SK-N-SH treated with all-trans-retinoic acid at 6 μM for 48 hours (cell line): ENCODE data around the gene C9.

ENCODE experiments used
- ATAC-seq: fragments of 200-7000 bp; cut with Tn5 transposase; 3 replicates; pipeline ENCODE4 v1.9.1; 2020; ENCODE audit warnings: mild to moderate bottlenecking, moderate library complexity
- ARNTL ChIP-seq: fragments of 450-650 bp; formaldehyde crosslinking; IDR thresholded peaks from 2 replicates; pipeline ENCODE4 v1.5.0; 2020; ENCODE audit warnings: low read depth, mild to moderate bottlenecking, moderate library complexity, borderline replicate concordance
- BACH2 ChIP-seq: fragments of 250-450 bp; sonication (Bioruptor Pico); IDR thresholded peaks from 2 replicates; pipeline ENCODE4 v1.9.0; 2021; ENCODE audit warnings: mild to moderate bottlenecking, borderline replicate concordance
- CREB5 ChIP-seq: fragments of 250-450 bp; sonication (Bioruptor Pico); IDR thresholded peaks from 2 replicates; pipeline ENCODE4 v1.5.1; 2020; ENCODE audit warnings: low read depth, mild to moderate bottlenecking, moderate library complexity
- CSDC2 ChIP-seq: fragments of 250-450 bp; sonication (Bioruptor Pico); IDR thresholded peaks from 2 replicates; pipeline ENCODE4 v1.5.0; 2020; ENCODE audit warnings: mild to moderate bottlenecking, moderate library complexity
- ESRRG ChIP-seq: fragments of 250-450 bp; sonication (Bioruptor Pico); IDR thresholded peaks from 2 replicates; pipeline ENCODE4 v1.6.1; 2021; ENCODE audit warnings: mild to moderate bottlenecking
- GLIS3 ChIP-seq: fragments of 250-450 bp; sonication (Bioruptor Pico); IDR thresholded peaks from 2 replicates; pipeline ENCODE4 v1.5.0; 2020; ENCODE audit warnings: mild to moderate bottlenecking, moderate library complexity
- OSR1 ChIP-seq: fragments of 250-450 bp; sonication (Bioruptor Pico); IDR thresholded peaks from 2 replicates; pipeline ENCODE4 v1.8.0; 2022; ENCODE audit warnings: moderate library complexity, mild to moderate bottlenecking, inconsistent platforms
- POU6F1 ChIP-seq: fragments of 250-450 bp; sonication (Bioruptor Pico); IDR thresholded peaks from 2 replicates; pipeline ENCODE4 v1.8.0; 2021; ENCODE audit warnings: low read depth, mild to moderate bottlenecking, moderate library complexity, borderline replicate concordance
- PPARA ChIP-seq: fragments of 250-450 bp; sonication (Bioruptor Pico); IDR thresholded peaks from 2 replicates; pipeline ENCODE4 v1.5.0; 2020; ENCODE audit warnings: mild to moderate bottlenecking, borderline replicate concordance
- RARB ChIP-seq: fragments of 250-450 bp; sonication (Bioruptor Pico); IDR thresholded peaks from 2 replicates; pipeline ENCODE4 v1.8.0; 2021; ENCODE audit warnings: mild to moderate bottlenecking, moderate library complexity
- SNAI2 ChIP-seq: fragments of 250-450 bp; sonication (Bioruptor Pico); IDR thresholded peaks from 2 replicates; pipeline ENCODE4 v1.5.0; 2020; ENCODE audit warnings: mild to moderate bottlenecking, moderate library complexity
- TCF4 ChIP-seq: fragments of 250-450 bp; sonication (Bioruptor Pico); IDR thresholded peaks from 2 replicates; pipeline ENCODE4 v1.8.0; 2021; ENCODE audit warnings: mild to moderate bottlenecking, moderate library complexity, borderline replicate concordance
- TOX ChIP-seq: fragments of 250-450 bp; sonication (Bioruptor Pico); IDR thresholded peaks from 2 replicates; pipeline ENCODE4 v1.8.0; 2021; ENCODE audit warnings: mild to moderate bottlenecking, moderate library complexity, borderline replicate concordance
- TSHZ2 ChIP-seq: fragments of 250-450 bp; sonication (Bioruptor Pico); IDR thresholded peaks from 2 replicates; pipeline ENCODE4 v1.5.0; 2020; ENCODE audit warnings: mild to moderate bottlenecking, moderate library complexity
- ZC3H10 ChIP-seq: fragments of 250-450 bp; sonication (Bioruptor Pico); IDR thresholded peaks from 2 replicates; pipeline ENCODE4 v1.5.1; 2021; ENCODE audit warnings: mild to moderate bottlenecking, moderate library complexity
- ZFP3 ChIP-seq: fragments of 250-450 bp; sonication (Bioruptor Pico); IDR thresholded peaks from 2 replicates; pipeline ENCODE4 v1.5.0; 2020; ENCODE audit warnings: mild to moderate bottlenecking, moderate library complexity
- ZFP30 ChIP-seq: fragments of 450-650 bp; formaldehyde crosslinking; IDR thresholded peaks from 2 replicates; pipeline ENCODE4 v1.5.0; 2022; ENCODE audit warnings: mild to moderate bottlenecking, moderate library complexity
- ZNF565 ChIP-seq: fragments of 450-650 bp; formaldehyde crosslinking; conservative IDR thresholded peaks from 2 replicates; pipeline ENCODE4 v1.5.0; 2020; ENCODE audit warnings: low read depth, mild to moderate bottlenecking, moderate library complexity
- ZNF70 ChIP-seq: fragments of 450-650 bp; formaldehyde crosslinking; IDR thresholded peaks from 2 replicates; pipeline ENCODE4 v1.5.0; 2020; ENCODE audit warnings: mild to moderate bottlenecking, moderate library complexity
- ZNF8 ChIP-seq: fragments of 450-650 bp; formaldehyde crosslinking; IDR thresholded peaks from 2 replicates; pipeline ENCODE4 v1.5.0; 2020; ENCODE audit warnings: mild to moderate bottlenecking, moderate library complexity
- TF ChIP-seq, protein P1 (sequence below): fragments of 250-450 bp; sonication (Bioruptor Pico); IDR thresholded peaks from 2 replicates; pipeline ENCODE4 v1.8.0; 2020; ENCODE audit warnings: mild to moderate bottlenecking, moderate library complexity, borderline replicate concordance
- TF ChIP-seq, protein P2 (sequence below): fragments of 250-450 bp; sonication (Bioruptor Pico); IDR thresholded peaks from 2 replicates; pipeline ENCODE4 v1.5.1; 2021; ENCODE audit warnings: mild to moderate bottlenecking, moderate library complexity

C9 gene

DNA sequence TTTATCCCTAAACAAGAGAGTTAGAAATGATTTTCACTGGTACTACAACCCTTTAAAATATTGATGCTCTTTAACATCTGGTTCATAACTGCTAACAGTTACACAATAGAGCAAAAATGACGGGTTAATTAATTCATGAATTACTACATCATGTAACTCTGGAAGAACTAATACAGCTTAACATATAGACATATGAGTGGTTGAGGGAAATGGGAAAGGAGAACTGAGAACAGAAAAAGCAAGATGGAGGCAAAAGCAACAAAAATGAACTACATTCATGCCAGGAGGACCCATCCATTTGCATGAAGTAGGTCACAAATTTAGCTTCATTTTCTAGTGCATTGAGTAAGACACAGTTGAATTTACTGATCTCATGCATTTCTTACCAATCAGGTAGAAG is 61.8 kb downstream of the C9 start (continued):
- no peak for TF ChIP-seq GLIS3 (CRISPR knock-in tag)

DNA sequence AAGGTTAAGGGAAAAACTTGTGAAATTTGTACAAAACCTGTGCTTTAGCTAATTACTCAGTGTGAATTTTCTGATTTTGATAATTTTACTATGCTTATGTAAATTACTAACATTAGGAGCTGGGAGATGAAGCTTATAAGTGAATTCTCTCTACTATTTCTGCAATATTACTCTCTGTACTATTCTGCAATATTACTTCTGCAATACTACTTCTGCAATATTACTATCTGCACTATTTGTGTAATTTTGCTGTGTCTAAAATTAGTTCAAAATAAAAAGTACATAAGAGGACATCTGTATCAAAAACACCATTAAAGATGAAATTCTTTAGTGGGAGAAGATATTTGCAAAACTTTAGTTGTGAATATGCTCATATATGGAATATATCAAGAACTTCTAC is 62.9 kb downstream of the C9 start:
- TF ChIP-seq CREB5 (CRISPR knock-in tag), result no peak
- TF ChIP-seq, protein P1, sequence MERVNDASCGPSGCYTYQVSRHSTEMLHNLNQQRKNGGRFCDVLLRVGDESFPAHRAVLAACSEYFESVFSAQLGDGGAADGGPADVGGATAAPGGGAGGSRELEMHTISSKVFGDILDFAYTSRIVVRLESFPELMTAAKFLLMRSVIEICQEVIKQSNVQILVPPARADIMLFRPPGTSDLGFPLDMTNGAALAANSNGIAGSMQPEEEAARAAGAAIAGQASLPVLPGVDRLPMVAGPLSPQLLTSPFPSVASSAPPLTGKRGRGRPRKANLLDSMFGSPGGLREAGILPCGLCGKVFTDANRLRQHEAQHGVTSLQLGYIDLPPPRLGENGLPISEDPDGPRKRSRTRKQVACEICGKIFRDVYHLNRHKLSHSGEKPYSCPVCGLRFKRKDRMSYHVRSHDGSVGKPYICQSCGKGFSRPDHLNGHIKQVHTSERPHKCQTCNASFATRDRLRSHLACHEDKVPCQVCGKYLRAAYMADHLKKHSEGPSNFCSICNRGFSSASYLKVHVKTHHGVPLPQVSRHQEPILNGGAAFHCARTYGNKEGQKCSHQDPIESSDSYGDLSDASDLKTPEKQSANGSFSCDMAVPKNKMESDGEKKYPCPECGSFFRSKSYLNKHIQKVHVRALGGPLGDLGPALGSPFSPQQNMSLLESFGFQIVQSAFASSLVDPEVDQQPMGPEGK (CRISPR knock-in tag), result no peak
- no peak for ATAC-seq

- no peak for TF ChIP-seq ZNF70 (CRISPR knock-in tag)
- no peak for TF ChIP-seq GLIS3 (CRISPR knock-in tag)
- no peak for TF ChIP-seq ZC3H10
- no peak for TF ChIP-seq POU6F1 (CRISPR knock-in tag)
- no peak for TF ChIP-seq ZNF565 (CRISPR knock-in tag)
- no peak for TF ChIP-seq TSHZ2 (CRISPR knock-in tag)
- TF ChIP-seq RARB (CRISPR knock-in tag), result no peak
- TF ChIP-seq ZFP30 (CRISPR knock-in tag), result no peak
- TF ChIP-seq ESRRG (CRISPR knock-in tag), result no peak
- no peak for TF ChIP-seq BACH2 (CRISPR knock-in tag)
- no peak for TF ChIP-seq ZFP3
- no peak for TF ChIP-seq CREB5 (CRISPR knock-in tag)
- TF ChIP-seq, protein P2, sequence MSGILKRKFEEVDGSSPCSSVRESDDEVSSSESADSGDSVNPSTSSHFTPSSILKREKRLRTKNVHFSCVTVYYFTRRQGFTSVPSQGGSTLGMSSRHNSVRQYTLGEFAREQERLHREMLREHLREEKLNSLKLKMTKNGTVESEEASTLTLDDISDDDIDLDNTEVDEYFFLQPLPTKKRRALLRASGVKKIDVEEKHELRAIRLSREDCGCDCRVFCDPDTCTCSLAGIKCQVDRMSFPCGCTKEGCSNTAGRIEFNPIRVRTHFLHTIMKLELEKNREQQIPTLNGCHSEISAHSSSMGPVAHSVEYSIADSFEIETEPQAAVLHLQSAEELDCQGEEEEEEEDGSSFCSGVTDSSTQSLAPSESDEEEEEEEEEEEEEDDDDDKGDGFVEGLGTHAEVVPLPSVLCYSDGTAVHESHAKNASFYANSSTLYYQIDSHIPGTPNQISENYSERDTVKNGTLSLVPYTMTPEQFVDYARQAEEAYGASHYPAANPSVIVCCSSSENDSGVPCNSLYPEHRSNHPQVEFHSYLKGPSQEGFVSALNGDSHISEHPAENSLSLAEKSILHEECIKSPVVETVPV, result no peak
- no peak for TF ChIP-seq TCF4 (CRISPR knock-in tag)
- no peak for TF ChIP-seq ARNTL
- no peak for TF ChIP-seq ZNF8
- TF ChIP-seq PPARA (CRISPR knock-in tag), result no peak
- no peak for TF ChIP-seq SNAI2 (CRISPR knock-in tag)
- ATAC-seq, result no peak
Observed at GRCh38 chr5:39299962-39300361, 64.3 kb downstream of the C9 start.

GRCh38 chr5:39294736-39295135 is 69.6 kb downstream of the C9 start:
- no peak for ATAC-seq
- TF ChIP-seq ESRRG (CRISPR knock-in tag), result no peak
- TF ChIP-seq CSDC2 (CRISPR knock-in tag), result no peak
- no peak for TF ChIP-seq ZFP30 (CRISPR knock-in tag)
- no peak for TF ChIP-seq ZFP3
- no peak for TF ChIP-seq ZNF565 (CRISPR knock-in tag)
- TF ChIP-seq, protein P1 (CRISPR knock-in tag), result no peak
- no peak for TF ChIP-seq ZC3H10
- no peak for TF ChIP-seq PPARA (CRISPR knock-in tag)
- TF ChIP-seq, protein P2, result no peak
- no peak for TF ChIP-seq TOX (CRISPR knock-in tag)
- no peak for TF ChIP-seq OSR1 (CRISPR knock-in tag)
- TF ChIP-seq ZNF70 (CRISPR knock-in tag), result no peak
- no peak for TF ChIP-seq ARNTL
